GM12864 (cell line): ENCODE measurements around the gene UGT1A7.

ENCODE experiments used
- DNase-seq: peaks from one replicate; pipeline ENCODE4 v3.0.0-alpha.2; 2011; ENCODE audit warnings: low read depth
- H3K4me3 ChIP-seq: 2 replicates; pipeline ENCODE4 v1.5.1; 2011; ENCODE audit warnings: mild to moderate bottlenecking, low read depth, low read length, control low read depth
- CTCF ChIP-seq: IDR thresholded peaks from 2 replicates; pipeline ENCODE4 v1.5.1; 2011; ENCODE audit warnings: low read depth, mild to moderate bottlenecking, moderate library complexity, low read length, control low read depth, inconsistent platforms; ENCODE audit errors: missing control alignments

UGT1A7 gene

DNA sequence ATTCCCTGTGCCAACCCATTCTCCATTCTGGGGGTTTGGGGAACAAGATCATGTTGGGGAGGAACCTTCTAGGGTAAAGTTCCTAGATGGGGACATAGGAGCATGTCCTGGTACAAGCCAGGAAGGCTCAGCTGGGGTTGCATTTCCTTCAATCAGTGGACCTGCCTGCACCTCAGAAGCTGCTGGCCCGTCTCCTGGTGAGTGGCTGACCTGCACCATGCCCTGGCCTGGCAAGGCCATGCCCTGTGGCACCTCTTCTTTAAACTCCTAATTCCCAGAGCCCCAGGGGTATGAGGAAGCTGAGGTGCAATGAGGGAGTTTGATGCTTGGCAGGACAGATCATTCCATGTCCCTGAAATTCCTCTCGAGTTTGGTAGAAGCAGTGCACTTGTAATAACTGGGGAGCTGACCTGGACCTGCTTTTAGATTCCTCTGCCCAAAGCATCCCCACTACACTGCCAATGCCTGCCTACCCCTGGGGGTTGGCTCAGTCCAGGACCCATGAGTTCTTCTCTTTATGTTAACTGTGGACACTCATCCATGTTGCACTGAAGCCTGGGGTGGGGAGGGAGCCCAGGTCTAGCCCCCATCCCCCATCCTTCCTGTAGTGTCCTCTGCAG lies 121.7 kb downstream of the UGT1A7 start:
- H3K4me3 ChIP-seq: no peak overlapping the region
- DNase-seq: no peak
- TF ChIP-seq CTCF: no peak

DNA sequence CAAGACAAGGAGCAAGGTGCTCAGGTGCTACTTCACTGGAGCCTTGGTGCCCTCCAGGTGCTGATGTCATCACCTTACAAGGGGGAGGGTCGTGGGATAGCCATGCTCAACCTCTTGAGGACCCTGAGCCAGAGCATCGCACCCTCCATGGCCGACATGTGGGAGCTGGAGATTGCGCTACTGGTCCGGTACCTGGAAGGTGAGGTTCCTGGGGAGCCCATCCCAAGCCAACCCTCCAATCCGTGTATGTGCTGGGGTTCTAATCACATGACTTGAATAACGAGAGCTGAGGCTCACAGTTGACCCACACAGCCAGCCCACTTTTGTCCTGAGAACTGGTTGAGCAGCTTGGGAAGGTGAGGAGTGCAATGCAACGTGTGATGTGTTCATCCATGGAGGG lies 122.3 kb downstream of the UGT1A7 start:
- no peak for TF ChIP-seq CTCF
- no peak for DNase-seq
- H3K4me3 ChIP-seq: no peak overlapping the region

DNA sequence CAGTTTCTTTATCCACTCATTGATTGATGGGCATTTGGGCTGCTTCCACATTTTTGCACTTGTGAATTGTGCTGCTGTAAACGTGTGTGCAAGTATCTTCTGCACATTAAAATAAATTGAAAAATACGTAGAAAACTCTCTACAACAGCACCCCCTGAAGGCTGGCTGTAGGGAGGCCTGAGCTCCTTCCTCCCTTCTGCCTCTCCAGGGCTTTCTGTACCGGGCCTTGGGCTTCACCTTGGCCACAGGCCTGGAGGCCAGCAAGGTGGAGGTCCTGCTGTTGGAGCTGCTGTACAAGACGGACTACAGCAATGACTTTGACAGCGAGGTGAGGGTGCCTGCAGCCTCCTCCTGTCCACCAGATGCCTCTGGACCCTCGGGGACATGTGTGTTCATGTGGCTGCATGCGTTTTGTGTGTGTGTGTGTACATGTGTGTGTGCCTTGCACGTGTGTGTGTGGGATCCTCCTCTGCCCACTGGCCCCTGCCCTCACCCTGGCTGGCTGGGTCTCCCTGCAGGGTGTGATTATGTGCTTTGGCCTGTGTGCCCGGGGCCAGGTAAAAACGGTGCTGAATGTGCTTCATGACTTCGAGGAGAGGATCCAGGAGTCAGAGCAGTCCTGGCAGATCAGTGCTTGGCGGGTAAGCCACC lies 125.6 kb downstream of the UGT1A7 start:
- DNase-seq: no peak
- TF ChIP-seq CTCF: no peak
- no peak overlapping the region for H3K4me3 ChIP-seq

DNA sequence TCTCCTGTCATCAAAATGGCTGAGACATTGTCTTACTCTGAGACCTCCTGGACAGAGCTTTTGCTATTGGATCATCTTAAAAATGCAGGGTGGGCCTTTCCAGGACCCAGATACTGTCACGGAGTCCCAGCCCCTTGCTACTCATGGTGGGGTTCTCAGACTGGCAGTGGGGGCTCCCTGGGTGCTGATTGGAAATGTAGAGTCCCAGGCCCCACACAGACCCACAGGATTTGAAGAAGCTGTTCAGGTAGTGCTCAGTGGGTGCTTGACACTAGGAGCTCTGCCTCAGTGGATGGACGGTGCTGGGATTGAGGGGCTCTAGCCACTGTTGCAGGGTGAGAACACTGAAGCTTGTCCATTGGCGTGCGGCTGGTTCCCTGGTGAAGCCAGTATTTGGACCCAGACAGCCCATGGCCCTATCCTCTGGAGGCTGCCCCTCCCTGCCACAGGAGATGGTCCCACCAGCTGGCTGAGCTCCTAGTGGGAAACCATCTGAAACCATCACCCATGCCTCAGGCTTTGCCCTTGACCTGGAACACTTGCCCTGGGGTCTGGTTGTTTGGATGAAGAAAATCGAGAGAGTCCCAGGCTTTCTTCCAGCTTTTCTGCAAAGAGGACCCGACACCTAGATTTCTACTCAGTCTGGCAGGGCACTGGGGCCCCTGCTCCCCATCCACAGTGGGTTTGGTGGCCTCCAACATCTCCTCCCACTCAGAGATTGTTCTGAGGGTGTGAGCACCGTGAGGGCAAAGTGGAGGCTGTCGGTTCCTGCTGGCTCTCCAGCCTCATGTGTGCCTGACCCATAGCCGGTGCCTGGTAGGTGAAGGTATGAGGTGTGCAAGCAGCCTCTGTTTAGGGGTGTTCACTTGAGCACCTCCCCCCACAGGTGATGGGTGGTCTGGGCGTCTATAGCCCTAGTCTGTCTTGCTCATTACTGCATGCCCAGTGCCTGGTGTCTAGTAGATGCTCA lies 126.5 kb downstream of the UGT1A7 start:
- no peak for TF ChIP-seq CTCF
- no peak overlapping the region for H3K4me3 ChIP-seq
- no peak for DNase-seq

DNA sequence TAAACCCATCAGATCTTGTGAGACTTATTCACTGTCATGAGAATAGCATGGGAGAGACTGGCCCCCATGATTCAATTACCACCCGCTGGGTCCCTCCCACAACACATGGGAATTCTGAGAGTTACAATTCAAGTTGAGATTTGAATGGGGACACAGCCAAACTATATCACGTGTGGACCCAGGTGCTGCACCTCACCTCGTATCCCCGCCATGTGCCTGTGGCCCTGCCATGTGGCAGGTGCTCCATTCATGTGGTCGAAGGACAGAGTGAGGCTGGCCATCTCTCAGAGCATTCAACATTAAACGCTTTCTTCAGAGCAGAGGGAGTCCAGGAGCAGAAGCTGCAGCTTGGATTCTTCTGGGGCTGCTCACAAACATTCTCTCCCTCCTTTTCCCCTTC lies 128.7 kb downstream of the UGT1A7 start:
- DNase-seq: no peak
- no peak for TF ChIP-seq CTCF
- no peak overlapping the region for H3K4me3 ChIP-seq

GRCh38 chr2:233811087-233811486 lies 129.4 kb downstream of the UGT1A7 start:
- no peak for TF ChIP-seq CTCF
- no peak overlapping the region for H3K4me3 ChIP-seq
- no peak for DNase-seq
